HUES64 (cell line): Measurements from ENCODE around the gene ALAS2. TPM values are rescaled to one million over a fixed set of nuclear protein-coding genes. Genes with fewer than 3 reads are reported as not detected.
"Not testable (repeated sequence)": the region's sequence is repeated elsewhere in the genome, so short reads cannot be mapped to it uniquely, and the experiment has no call there.

Source experiments
- H3K27ac ChIP-seq: 2 replicates; pipeline ENCODE4 v1.7.0; 2013; ENCODE audit warnings: low read depth, low read length, inconsistent platforms
- H3K27me3 ChIP-seq: 2 replicates; pipeline ENCODE4 v1.6.1; 2013; ENCODE audit warnings: mild to moderate bottlenecking, low read length; ENCODE audit not compliant: insufficient read depth
- H3K36me3 ChIP-seq: 2 replicates; pipeline ENCODE4 v1.6.1; 2013; ENCODE audit warnings: mild to moderate bottlenecking, low read length; ENCODE audit not compliant: insufficient read depth
- H3K4me1 ChIP-seq: 2 replicates; pipeline ENCODE4 v1.6.1; 2013; ENCODE audit warnings: mild to moderate bottlenecking, low read length, moderate library complexity; ENCODE audit not compliant: insufficient read depth
- H3K4me3 ChIP-seq: 2 replicates; pipeline ENCODE4 v1.5.1; 2013; ENCODE audit warnings: mild to moderate bottlenecking, low read length, moderate library complexity
- H3K9ac ChIP-seq: 2 replicates; pipeline ENCODE4 v1.6.1; 2013; ENCODE audit warnings: mild to moderate bottlenecking, low read depth, low read length
- H3K9me3 ChIP-seq: 2 replicates; pipeline ENCODE4 v1.6.1; 2013; ENCODE audit warnings: low read depth, low read length; ENCODE audit not compliant: insufficient read depth
- WGBS: fragments of 150-250, 120-280 bp; methylation state at CpG from one replicate; pipeline ENCODE4 v1.1.7; 2013; ENCODE audit warnings: missing lambda C conversion rate; 5-methylcytosine and 5-hydroxymethylcytosine counted together
- polyA plus RNA-seq, 2 experiments: library from polyadenylated mRNA; stranded (reverse); fragments of 50-300 nt; gene quantifications; one replicate each; pipeline ENCODE4 v1.2.3, GENCODE V29; 2013

The ALAS2 gene, protein sequence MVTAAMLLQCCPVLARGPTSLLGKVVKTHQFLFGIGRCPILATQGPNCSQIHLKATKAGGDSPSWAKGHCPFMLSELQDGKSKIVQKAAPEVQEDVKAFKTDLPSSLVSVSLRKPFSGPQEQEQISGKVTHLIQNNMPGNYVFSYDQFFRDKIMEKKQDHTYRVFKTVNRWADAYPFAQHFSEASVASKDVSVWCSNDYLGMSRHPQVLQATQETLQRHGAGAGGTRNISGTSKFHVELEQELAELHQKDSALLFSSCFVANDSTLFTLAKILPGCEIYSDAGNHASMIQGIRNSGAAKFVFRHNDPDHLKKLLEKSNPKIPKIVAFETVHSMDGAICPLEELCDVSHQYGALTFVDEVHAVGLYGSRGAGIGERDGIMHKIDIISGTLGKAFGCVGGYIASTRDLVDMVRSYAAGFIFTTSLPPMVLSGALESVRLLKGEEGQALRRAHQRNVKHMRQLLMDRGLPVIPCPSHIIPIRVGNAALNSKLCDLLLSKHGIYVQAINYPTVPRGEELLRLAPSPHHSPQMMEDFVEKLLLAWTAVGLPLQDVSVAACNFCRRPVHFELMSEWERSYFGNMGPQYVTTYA
- not detected for polyA plus RNA-seq (2013, experiment 1 of 2)
- not detected for polyA plus RNA-seq (2013, experiment 2 of 2)

DNA sequence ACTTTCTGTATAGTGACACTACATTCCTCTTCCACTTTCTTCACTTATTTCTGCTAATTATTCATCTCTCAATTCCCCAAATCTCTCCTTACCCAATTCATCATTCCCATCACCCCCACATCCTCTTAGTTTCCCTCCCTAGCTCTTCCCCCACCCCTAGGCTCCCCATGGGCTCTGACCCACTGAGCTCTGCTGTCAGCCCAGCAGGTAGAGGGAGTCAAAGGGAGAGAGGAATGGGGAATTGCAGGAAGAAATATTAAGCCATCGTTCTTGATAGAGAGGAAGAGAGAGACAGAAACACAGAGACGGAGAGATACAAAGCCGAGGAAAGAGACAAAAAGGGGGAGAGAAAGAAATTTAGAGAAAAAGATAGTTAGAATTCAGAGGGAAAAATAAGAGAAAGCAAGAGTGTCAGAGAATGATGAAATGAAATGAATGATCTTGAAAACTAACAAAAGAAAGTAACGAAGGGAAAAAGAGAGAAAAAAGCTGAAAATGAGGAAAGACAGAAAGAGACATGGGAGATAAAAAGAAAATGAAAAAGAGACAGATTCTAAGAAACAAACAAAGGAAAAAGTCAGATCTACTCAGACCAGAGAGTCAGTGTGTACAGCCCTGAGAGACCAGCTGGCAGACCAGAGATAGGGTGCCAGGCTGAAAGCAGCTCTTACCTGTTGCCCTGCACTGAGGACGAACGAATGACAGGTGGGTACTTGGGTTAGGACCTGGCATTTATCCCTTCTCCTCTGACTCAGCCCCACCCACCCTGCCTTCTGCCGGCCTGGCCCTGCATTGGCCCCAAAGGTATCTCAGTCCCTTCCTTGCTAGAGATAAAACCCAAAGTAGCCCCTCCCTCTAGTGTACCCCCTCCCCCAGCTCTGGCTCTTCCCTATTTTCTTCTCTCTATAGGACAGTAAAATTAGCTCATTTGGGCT, at the start of gene ALAS2:
TSS of gene ALAS2 (minus strand) at position 707 of the 935 bp plus-strand sequence. CDS start 4,977 bp downstream, outside the sequence.
- Histone ChIP-seq H3K9me3 (no peaks in the 10 kb centered on the region), H3K4me3 (no peak within 1 kb of the TSS), H3K27ac (no peak within 1 kb of the TSS), H3K27me3 (no peaks in the 10 kb centered on the region), H3K9ac (no peak within 1 kb of the TSS), H3K4me1 (peaks cover 6% of the 10 kb centered on the region; the same call in 1 of the 2 replicates), H3K36me3 (no peaks in the 10 kb centered on the region)
- WGBS, result 72% methylated on average over 7 of the region's 7 CpGs

DNA sequence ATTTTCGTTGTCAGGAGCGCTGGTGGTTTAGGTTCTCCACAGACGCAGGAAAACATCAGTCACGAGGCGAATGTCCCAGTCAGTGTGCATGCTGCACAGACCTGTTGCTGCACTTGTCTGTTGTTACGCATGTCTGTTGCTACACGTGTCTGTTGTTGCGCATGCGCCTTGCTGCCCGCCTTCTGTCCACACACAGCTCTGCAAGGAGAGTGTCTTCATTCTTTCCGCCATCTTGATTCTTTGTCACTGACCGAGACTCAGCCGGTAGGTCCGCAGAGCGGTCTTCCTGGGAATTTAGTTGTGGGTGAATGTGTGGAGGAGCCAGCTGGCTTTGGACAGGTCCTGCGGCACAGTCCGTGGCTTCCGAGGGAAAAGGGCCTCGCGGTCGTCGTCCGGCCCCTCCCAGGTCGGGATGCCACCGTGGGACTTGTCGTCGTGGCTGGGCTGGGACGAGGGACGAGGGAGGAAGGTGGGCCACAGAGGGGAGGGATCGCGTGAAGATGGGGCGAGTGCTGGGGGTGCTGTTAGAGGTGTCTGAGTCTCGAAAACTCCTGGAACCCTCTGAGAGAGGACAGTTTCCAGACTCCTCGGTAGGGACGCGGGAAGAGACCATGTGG, 44.2 kb upstream of the ALAS2 start, which contains the start of gene PAGE2B:
TSS of gene PAGE2B (plus strand) at position 180 of the 617 bp plus-strand sequence. CDS start 1,012 bp downstream, outside the sequence.
- no peaks in the 10 kb centered on the region for H3K4me1 ChIP-seq
- 93% methylated on average over 36 of the region's 36 CpGs for WGBS
- no peak within 1 kb of the TSS for H3K9ac ChIP-seq
- H3K27ac ChIP-seq, result no peak within 1 kb of the TSS
- H3K36me3 ChIP-seq, result no peaks in the 10 kb centered on the region
- no peaks in the 10 kb centered on the region for H3K9me3 ChIP-seq
- H3K27me3 ChIP-seq, result no peaks in the 10 kb centered on the region
- no peak within 1 kb of the TSS for H3K4me3 ChIP-seq

DNA sequence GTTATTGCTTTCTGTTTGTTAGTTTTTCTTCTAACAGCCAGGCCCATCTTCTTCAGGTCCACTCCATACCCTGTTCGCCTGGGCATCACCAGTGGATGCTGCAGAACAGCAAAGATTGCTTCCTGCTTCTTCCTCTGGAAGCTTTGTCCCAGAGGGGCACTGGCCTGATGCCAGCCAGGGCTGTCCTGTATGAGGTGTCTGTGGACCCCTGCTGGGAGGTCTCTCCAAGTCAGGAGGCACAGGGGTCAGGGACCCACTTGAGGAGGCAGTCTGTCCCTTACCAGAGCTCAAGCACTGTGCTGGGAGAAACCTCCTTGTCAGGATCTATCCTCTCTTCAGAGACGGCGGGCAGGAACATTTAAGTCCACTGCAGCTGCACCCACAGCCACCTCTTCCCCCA, 41.5 kb upstream of the ALAS2 start:
- Histone ChIP-seq H3K9me3 (no peaks in the 10 kb centered on the region), H3K4me1 (no peaks in the 10 kb centered on the region), H3K27ac (no peak overlapping the region), H3K36me3 (no peaks in the 10 kb centered on the region), H3K27me3 (no peaks in the 10 kb centered on the region), H3K4me3 (no peak overlapping the region), H3K9ac (no peak overlapping the region)
- 90% methylated on average over 3 of the region's 3 CpGs for WGBS

DNA sequence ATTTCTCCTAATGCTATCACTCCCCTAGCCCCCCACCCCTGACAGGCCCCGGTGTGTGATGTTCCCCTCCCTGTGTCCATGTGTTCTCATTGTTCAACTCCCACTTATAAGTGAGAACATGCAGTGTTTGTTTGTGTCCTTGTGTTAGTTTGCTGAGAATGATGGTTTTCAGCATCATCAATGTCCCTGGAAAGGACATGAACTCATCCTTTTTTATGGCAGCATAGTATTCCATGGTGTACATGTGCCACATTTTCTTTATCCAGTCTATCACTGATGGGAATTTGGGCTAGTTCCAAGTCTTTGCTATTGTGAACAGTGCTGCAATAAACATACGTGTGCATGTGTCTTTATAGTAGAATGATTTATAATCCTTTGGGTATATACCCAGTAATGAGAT, 36.4 kb upstream of the ALAS2 start:
- H3K9me3 ChIP-seq, H3K27ac ChIP-seq, H3K4me3 ChIP-seq, H3K9ac ChIP-seq, H3K27me3 ChIP-seq, H3K4me1 ChIP-seq, H3K36me3 ChIP-seq: not testable (repeated sequence)
- 100% methylated on average over 1 of the region's 2 CpGs for WGBS

DNA sequence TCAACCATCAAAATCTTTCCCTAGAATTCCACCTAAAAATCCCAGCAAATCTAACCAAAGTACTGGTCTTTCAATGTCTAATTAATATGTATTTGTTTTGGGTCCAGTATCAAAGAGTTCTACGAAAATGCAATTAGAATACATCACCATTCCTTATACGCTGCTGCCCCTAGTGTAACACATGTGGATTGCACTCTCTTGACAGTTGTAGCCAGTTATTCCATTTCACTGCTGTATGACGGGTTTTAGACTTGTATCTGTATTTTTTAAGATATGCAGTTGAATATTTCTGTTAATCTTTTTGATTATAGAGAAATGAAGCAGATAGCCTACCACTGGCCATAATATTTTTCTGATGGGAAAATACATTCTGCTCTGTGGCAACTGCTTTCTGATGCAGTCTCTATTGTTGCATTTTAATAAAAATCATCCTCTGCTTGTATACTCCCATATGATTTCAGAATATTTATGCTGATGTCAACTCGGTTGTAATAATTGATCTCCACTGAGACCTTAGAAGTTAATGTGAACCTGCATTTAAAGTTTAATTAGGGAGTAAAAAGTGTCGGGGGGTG, 27.0 kb upstream of the ALAS2 start:
- Histone ChIP-seq H3K9me3 (no peaks in the 10 kb centered on the region), H3K9ac (no peak overlapping the region), H3K27me3 (no peaks in the 10 kb centered on the region), H3K4me1 (no peaks in the 10 kb centered on the region), H3K4me3 (no peak overlapping the region), H3K27ac (no peak overlapping the region), H3K36me3 (no peaks in the 10 kb centered on the region)
- WGBS, result 45% methylated on average over 1 of the region's 5 CpGs

DNA sequence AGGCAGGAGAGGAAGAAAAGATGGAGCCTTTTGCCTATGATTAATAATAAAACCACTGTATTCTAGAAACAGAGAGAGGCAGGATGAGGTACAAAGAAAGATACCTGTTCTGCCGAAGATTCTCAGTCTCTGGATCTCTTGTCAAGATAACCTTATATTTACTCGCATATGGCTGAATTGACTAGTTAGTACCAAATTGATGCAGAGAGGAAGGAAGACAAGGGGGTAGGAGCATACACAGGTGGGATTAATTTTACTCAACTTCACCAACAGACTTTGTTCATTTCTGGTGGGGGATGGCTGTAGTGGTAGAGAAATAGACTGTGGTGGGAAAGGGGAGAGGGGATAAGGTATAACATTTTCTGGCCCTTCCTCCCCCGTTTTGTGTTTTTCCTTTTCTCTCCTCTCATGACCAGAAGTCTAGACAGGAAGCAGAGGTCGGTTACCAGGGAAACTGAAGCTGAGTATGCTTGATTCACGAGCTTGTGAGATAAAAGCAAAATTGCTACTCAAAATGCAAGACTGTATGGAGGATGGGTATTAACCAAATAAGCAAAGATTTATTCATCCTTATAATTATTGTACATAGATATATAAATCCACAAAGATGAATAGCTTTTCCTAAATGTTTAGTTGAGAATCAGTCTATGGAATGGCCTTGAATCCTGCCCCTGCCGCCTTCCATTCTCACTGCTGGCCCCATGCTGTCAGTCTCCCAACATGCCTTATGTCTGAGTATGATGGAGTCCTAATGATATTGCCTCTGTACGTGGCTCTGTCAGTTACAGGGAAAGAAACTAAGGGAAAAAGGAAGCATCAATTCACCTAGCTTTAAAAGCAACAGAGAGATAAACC, 26.3 kb upstream of the ALAS2 start:
- Histone ChIP-seq H3K4me3 (no peak overlapping the region), H3K9me3 (no peaks in the 10 kb centered on the region), H3K4me1 (no peaks in the 10 kb centered on the region), H3K27me3 (no peaks in the 10 kb centered on the region), H3K9ac (no peak overlapping the region), H3K36me3 (no peaks in the 10 kb centered on the region), H3K27ac (no peak overlapping the region)
- WGBS, result 83% methylated on average over 3 of the region's 7 CpGs

DNA sequence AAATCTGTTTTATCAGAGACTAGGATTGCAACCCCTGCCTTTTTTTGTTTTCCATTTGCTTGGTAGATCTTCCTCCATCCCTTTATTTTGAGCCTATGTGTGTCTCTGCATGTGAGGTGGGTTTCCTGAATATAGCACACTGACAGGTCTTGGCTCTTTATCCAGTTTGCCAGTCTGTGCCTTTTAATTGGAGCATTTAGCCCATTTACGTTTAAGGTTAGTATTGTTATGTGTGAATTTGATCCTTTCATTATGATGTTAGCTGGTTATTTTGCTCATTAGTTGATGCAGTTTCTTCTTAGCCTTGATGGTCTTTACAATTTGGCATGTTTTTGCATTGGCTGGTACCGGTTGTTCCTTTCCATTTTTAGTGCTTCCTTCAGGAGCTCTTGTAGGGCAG, 19.8 kb upstream of the ALAS2 start:
- 100% methylated on average over 2 of the region's 2 CpGs for WGBS
- H3K4me1 ChIP-seq, H3K9ac ChIP-seq, H3K27ac ChIP-seq, H3K36me3 ChIP-seq, H3K27me3 ChIP-seq, H3K4me3 ChIP-seq, H3K9me3 ChIP-seq: not testable (repeated sequence)

DNA sequence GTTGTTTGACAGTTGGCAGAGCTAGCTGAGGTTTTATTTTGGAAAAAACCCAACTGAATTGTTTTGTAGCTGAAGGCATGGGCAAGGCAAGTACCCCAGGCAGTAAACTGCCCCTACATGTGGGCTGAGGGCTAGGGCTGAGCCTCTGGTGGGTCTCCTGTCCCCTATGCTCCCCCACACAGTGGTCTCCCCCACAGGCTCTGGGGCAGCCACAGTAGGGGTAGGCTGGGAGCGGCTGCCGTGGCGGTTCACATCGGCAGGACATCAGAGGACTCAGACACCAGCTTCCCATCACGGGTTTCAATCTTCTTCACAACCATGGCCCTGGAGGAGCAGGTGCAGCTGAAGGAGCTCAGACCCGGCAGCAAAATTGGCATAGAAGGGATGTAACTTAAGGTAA, 10.7 kb upstream of the ALAS2 start:
- Histone ChIP-seq H3K4me3 (no peak overlapping the region), H3K27ac (no peak overlapping the region), H3K9me3 (no peaks in the 10 kb centered on the region), H3K36me3 (no peaks in the 10 kb centered on the region), H3K27me3 (no peaks in the 10 kb centered on the region), H3K4me1 (no peaks in the 10 kb centered on the region), H3K9ac (no peak overlapping the region)
- WGBS, result 88% methylated on average over 5 of the region's 6 CpGs

DNA sequence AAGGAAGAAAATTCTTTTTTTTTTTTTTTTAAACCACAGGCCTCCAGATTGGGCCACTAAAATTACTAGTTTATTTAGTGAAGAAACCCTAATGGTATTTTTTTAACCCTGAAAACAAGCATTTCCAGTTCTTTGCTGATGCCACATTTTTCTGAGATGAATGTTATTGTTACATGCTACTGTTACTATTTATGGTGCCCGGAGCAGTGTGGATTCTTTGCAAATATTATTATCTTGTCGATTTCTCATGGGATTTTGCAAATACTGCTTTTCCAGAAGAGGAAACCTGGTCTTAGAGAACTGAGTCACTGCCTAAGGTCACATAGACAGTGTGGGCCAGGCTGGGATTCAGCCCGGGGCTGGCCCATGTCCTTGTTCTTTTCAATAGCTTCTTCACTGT, 8.7 kb upstream of the ALAS2 start:
- Histone ChIP-seq H3K9ac (no peak overlapping the region), H3K9me3 (no peaks in the 10 kb centered on the region), H3K27me3 (no peaks in the 10 kb centered on the region), H3K27ac (no peak overlapping the region), H3K36me3 (no peaks in the 10 kb centered on the region), H3K4me3 (no peak overlapping the region), H3K4me1 (no peaks in the 10 kb centered on the region)
- WGBS, result 89% methylated on average over 3 of the region's 3 CpGs

DNA sequence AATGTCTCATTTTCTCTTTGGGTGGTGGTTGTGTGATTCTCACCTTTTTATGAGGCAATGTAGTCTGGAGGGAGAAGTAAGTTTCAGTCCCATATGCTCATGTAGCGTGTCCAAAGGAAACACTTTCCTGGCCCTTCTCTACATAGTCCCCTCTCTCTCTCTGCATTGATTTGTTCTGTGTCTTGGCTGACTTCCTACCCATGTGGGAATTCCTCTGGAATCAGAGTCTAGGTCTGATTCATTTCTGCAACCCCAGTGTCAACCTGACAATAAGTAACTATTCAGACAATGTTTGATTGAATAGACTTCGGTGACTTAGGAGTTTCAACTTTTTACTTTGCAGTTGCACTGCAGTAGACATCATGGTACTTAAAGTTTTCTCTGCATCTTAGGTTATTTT, 2.7 kb upstream of the ALAS2 start:
- Histone ChIP-seq H3K27ac (no peak overlapping the region), H3K27me3 (no peaks in the 10 kb centered on the region), H3K9ac (no peak overlapping the region), H3K4me1 (peaks cover 6% of the 10 kb centered on the region; the same call in 1 of the 2 replicates), H3K9me3 (no peaks in the 10 kb centered on the region), H3K4me3 (no peak overlapping the region), H3K36me3 (no peaks in the 10 kb centered on the region)
- 100% methylated on average over 2 of the region's 2 CpGs for WGBS
